Activated CD8-positive, alpha-beta memory T cell treated with anti-CD3 and anti-CD28 coated beads for 36 hours (primary cell): ENCODE data around the gene NPAS4. TPM values are rescaled to one million over a fixed set of nuclear protein-coding genes. Genes with fewer than 3 reads are reported as not detected.
"Not testable (repeated sequence)": the region's sequence is repeated elsewhere in the genome, so short reads cannot be mapped to it uniquely, and the experiment has no call there.

Source experiments
- CTCF ChIA-PET: fragments of 350-600 bp; sonication (Branson Sonifier 250); formaldehyde crosslinking; loops from one replicate; lab custom pipeline; 2021; ENCODE audit warnings: antibody characterized with exemption; lab: Charles Lee
- POLR2A ChIA-PET: fragments of 350-600 bp; sonication (Branson Sonifier 250); formaldehyde crosslinking; loops from one replicate; lab custom pipeline; 2021; ENCODE audit warnings: antibody characterized with exemption; lab: Charles Lee
- total RNA-seq, 2 experiments: library from RNA; stranded (reverse); gene quantifications; one replicate each; pipeline ENCODE4 v1.2.3, GENCODE V29; 2021

NPAS4 gene
- total RNA-seq, 2 experiments from 2014 or later, result not detected

GRCh38 chr11:66412110-66412509 lies 8.7 kb upstream of the NPAS4 start:
- ChIA-PET CTCF (interaction anchor here (1.1 to 2.0 kb wide), 2 partner anchors 16 to 17 kb away, joined by 3 to 5 read pairs; no protein-coding TSS in a partner anchor), POLR2A (no interaction called here)

GRCh38 chr11:66413167-66413566 lies 7.7 kb upstream of the NPAS4 start:
- ChIA-PET CTCF (no interaction called here), POLR2A (no interaction called here)

DNA sequence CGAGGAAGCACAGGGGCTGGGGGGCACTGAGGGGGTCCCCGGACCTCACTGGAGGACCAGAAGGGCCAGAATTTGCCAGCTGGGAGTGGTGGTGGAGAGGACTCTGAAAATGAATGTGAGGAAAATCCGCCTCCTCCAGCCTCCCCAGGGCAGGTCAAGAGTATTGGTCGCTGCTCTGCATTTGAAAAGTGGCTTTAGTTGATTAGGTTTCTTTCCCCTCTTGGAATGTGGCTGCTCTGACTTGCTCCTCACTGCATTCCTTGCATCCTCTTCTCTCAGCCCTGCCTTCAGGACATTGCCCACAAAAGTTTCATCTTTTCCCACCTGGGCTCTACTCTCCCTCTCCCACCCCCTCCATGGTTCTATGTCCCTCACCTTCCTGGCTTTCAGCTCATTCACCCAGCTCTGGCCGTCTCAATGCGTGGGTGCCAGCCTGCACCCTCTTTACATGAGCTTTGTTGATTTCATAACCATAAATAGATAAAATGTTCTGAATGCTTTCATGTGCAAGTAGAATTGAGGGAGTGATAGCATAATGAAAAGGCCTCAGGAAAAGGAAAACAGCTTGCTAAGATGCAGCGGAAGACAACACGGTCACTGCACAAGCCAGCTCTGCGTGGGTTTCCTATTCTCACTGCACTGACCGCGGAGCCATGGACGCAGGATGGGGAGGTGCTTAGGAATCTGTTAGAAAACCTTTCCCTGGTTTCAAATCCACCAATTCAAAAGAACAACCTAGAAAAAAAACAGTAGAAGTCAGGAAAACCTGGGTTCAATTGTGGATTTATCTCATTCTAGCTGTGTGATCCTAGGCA lies 6.5 kb upstream of the NPAS4 start:
- POLR2A ChIA-PET, result no interaction called here
- CTCF ChIA-PET, result interaction anchor here (1.2 kb wide), 1 partner anchor 9 kb away, joined by 3 read pairs; no protein-coding TSS in a partner anchor

DNA sequence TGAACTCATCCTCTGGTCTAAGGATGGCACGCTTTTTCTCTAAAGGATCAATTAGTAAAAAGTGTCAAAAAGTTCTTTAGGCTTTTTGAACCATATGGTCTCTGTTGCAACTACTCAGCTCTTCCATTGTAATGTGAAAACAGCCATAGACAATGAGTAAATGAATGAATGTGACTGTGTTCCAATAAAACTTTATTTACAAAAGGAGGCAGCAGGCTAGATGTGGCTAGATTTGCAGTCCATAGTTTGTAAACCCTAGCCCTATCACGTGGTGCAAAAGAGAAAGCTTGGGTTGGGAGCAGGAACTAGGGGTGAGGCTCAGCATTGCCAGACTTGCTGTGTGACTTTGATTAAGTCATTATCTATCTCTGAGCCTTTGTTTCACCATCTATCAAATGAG lies 5.4 kb upstream of the NPAS4 start:
- CTCF ChIA-PET, result interaction anchor here (1.4 to 3.0 kb wide), 2 partner anchors 15 to 44 kb away, joined by 4 to 12 read pairs; partner anchors contain the start of gene SLC29A2
- POLR2A ChIA-PET, result no interaction called here

GRCh38 chr11:66417000-66417399 lies 3.8 kb upstream of the NPAS4 start:
- CTCF ChIA-PET, result interaction anchor here (0.5 to 6.2 kb wide), 4 partner anchors 8 to 38 kb away, joined by 3 to 64 read pairs (median 8); no protein-coding TSS in a partner anchor

GRCh38 chr11:66418168-66418985 lies 2.5 kb upstream of the NPAS4 start:
- ChIA-PET POLR2A (no interaction called here), CTCF (interaction anchor here (0.6 to 6.2 kb wide), 5 partner anchors 9 to 45 kb away, joined by 3 to 64 read pairs (median 4); partner anchors contain the start of gene MRPL11)

More at GRCh38 chr11:66417000-66417399, 3.8 kb upstream of the NPAS4 start:
- POLR2A ChIA-PET, result no interaction called here

DNA sequence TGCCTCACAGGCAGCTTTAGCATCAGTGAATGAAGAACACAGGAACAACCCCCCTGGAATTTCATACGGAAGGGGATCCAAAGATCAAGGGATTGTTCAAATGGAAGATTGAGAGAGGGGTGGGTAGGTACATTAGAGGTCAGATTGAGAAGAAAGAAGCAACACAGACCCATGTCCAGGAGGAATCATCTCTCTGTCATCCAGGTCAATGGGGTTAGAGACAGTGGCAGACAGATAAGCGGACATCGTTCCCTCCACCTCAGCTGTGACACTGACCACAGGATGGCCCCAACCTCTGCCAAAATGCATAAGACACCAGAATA lies 1.9 kb upstream of the NPAS4 start:
- ChIA-PET POLR2A (no interaction called here), CTCF (interaction anchor here (0.6 to 6.2 kb wide), 3 partner anchors 10 to 130 kb away, joined by 3 to 64 read pairs (median 3); no protein-coding TSS in a partner anchor)

GRCh38 chr11:66419825-66420224 lies 1.0 kb upstream of the NPAS4 start:
- POLR2A ChIA-PET, result no interaction called here
- CTCF ChIA-PET, result interaction anchor here (0.9 to 6.2 kb wide), 4 partner anchors 11 to 129 kb away, joined by 3 to 64 read pairs (median 3); partner anchors contain the start of gene MRPL11

DNA sequence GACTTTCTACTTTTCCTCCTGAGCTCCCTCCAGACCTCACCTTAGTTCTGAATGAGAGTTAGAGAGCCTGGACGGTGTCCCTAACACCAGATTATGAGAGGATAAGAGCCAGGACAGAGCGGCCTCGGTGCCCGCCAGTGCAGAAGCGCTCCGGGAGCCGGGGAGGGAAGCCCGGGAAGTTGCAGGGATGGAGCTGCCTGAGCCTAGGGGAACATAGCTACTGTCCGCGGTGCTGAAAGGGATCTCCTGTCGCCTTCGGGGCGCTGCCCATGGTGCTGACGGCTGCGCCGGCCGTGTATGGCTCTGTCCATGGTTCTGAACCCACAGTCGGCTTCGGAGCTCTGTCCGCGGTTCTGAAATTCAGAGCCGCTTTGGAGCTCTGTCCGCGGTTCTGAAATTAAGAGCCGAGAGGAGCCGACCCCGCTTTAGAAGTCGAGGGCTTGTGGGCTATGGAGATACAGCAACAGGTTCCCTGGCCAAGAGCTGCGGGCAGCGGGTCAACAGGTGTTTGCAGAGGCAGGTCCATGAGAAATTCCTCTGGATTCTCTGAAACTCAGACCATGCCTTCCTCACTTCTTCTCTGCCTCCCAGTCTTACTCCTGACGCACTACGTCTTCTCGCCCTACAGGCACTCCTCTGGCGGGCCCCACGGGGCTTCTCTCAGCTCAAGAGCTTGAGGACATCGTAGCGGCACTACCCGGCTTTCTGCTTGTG lies 814 bp downstream of the NPAS4 start:
- ChIA-PET POLR2A (interaction anchor here (1.0 to 1.1 kb wide), 3 partner anchors 17 to 124 kb away, joined by 3 read pairs; partner anchors contain the start of genes MRPL11 and ZDHHC24), CTCF (interaction anchor here (0.5 to 6.2 kb wide), 10 partner anchors 9 to 419 kb away, joined by 3 to 64 read pairs (median 3); partner anchors contain the start of genes MRPL11 and RIN1)

DNA sequence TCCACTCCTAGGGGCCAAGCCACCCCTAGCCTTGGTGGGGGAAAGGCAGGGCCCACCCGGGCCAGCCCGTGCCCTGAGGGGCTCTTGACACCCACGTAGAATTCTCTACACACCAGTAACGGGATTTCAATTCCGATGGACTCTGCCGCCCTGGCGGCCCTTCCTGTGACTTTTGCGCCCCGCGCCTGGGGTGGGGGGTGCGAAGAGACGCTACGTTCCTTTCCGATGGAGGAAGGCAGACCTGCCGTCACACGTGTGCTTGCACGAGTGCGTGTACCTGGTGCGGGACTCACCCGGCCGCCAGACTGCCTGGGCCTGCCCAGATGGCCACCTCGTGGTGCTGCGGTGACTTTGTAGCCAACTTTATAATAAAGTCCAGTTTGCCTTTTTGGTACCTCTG lies 5.5 kb downstream of the NPAS4 start:
- ChIA-PET CTCF (interaction anchor here (1.1 to 3.8 kb wide), 2 partner anchors 12 to 18 kb away, joined by 5 to 32 read pairs; partner anchors contain the start of gene MRPL11), POLR2A (no interaction called here)

DNA sequence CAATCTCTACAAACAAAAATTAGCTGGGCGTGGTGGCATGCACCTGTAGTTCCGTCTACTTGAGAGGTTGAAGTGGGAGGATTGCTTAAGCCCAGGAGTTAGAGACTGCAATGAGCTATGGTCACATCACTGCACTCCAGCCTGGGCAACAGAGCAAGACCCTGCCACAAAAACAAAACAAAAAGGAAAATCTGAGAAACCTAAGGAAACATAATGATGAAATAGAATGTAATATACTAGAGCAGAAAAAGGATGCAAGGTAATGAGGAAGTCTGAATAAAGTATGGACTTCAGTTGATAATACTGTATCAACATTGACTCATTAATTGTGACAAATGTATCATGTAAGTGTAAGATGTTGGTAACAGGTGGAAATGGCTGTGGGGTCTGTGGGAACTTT lies 8.1 kb downstream of the NPAS4 start:
- ChIA-PET CTCF (interaction anchor here (0.7 to 3.8 kb wide), 7 partner anchors 10 to 1779 kb away, joined by 3 to 32 read pairs (median 4); partner anchors contain the start of gene MRPL11), POLR2A (interaction anchor here (0.7 kb wide), 1 partner anchor 295 kb away, joined by 3 read pairs; no protein-coding TSS in a partner anchor)

GRCh38 chr11:66429983-66430602 lies 9.3 kb downstream of the NPAS4 start:
- POLR2A ChIA-PET, result interaction anchor here (0.6 to 0.7 kb wide), 2 partner anchors 142 to 294 kb away, joined by 3 read pairs; no protein-coding TSS in a partner anchor
- CTCF ChIA-PET, result interaction anchor here (0.6 to 3.8 kb wide), 11 partner anchors 9 to 738 kb away, joined by 3 to 32 read pairs (median 5); partner anchors contain the start of genes MRPL11 and NPAS4

- CTCF ChIA-PET, result interaction anchor here (0.6 to 1.9 kb wide), 3 partner anchors 10 to 57 kb away, joined by 3 to 15 read pairs (median 5); partner anchors contain the start of gene NPAS4
- POLR2A ChIA-PET, result not testable (repeated sequence)
Observed at GRCh38 chr11:66431287-66431686, 10.5 kb downstream of the NPAS4 start.

DNA sequence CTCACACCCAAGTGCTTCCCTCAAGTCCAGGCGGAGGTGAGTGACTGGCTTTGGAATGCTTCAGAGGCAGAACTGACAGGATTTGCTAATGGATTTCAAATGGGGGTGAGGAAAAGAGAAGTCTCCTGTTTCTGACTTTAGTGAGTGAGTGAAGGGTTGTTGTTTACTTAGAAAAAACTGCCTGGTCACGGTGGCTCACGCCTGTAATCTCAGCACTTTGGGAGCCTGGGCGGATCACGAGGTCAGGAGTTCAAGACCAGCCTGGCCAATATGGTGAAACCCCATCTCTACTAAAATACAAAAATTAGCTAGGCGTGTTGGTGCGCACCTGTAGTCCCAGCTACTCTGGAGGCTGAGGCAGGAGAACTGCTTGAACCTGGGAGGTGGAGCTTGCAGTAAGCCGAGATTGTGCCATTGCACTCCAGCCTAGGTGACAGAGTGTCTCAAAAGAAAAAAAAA lies 11.1 kb downstream of the NPAS4 start:
- POLR2A ChIA-PET, result not testable (repeated sequence)
- CTCF ChIA-PET, result interaction anchor here (1.9 kb wide), 2 partner anchors 23 to 28 kb away, joined by 5 to 8 read pairs; no protein-coding TSS in a partner anchor

- CTCF ChIA-PET, result interaction anchor here (1.9 kb wide), 2 partner anchors 24 to 29 kb away, joined by 5 to 8 read pairs; no protein-coding TSS in a partner anchor
- POLR2A ChIA-PET, result no interaction called here
Observed at GRCh38 chr11:66432597-66432996, 11.8 kb downstream of the NPAS4 start.

DNA sequence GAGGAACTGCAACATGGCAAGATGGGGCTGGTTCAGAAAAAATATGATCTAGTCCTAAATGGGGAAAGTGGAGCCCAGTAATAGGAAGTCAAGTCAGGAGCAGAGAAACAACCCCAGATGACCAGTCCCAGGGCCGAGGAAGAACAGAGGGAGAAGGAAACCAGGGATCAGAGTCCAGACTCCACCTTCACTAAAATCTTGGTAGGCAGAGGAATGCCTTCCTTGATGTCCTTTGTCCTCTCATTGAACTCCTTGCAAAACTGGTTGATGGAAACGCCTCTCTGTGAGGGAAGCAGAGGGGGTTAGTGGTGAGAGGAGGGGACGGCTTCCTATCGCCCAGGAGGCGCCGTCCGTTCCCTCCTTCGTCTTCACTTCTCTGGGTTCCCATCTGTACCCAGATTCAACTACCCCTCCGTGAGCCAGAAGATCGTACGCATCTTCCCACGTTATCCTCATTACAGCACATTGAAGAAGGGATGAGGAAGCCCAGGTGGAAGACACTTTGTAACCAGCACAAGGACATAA lies 17.2 kb downstream of the NPAS4 start:
- CTCF ChIA-PET, result interaction anchor here (0.8 to 2.7 kb wide), 16 partner anchors 9 to 240 kb away, joined by 3 to 25 read pairs (median 4); partner anchors contain the start of genes ACTN3, DPP3, RBM4B and ZDHHC24

More for the DNA sequence above, 17.2 kb downstream of the NPAS4 start:
- POLR2A ChIA-PET, result no interaction called here
